ENCODE data around the gene TYW5.

Gene TYW5

GRCh38 chr2:199896617-199897016, 58.7 kb downstream of the TYW5 start:
- DNase-seq (ENCODE audit: extremely low read depth, insufficient read length) = no peak
- no peaks in the 10 kb centered on the region for H3K36me3 ChIP-seq (ENCODE audit: control insufficient read depth, insufficient read depth, low read length)
- TF ChIP-seq CTCF (IDR thresholded peaks at IDR 0.05; ENCODE audit: insufficient read depth, low read length, poor library complexity, severe bottlenecking) = no peak
- H3K27me3 ChIP-seq (replicated peaks; ENCODE audit: control insufficient read depth, insufficient read depth, low read length) = no peaks in the 10 kb centered on the region
- H3K4me3 ChIP-seq (replicated peaks; ENCODE audit: low read depth, low read length) = no peak overlapping the region

- no peak for TF ChIP-seq CTCF (IDR thresholded peaks at IDR 0.05; ENCODE audit: insufficient read depth, low read length, poor library complexity, severe bottlenecking)
- no peak overlapping the region for H3K4me3 ChIP-seq (replicated peaks; ENCODE audit: low read depth, low read length)
- no peaks in the 10 kb centered on the region for H3K36me3 ChIP-seq (ENCODE audit: control insufficient read depth, insufficient read depth, low read length)
- DNase-seq (ENCODE audit: extremely low read depth, insufficient read length) = no peak
- no peaks in the 10 kb centered on the region for H3K27me3 ChIP-seq (replicated peaks; ENCODE audit: control insufficient read depth, insufficient read depth, low read length)
These were observed 59.9 kb downstream of the TYW5 start for GRCh38 chr2:199895406-199895805.

- H3K27me3 ChIP-seq (replicated peaks; ENCODE audit: control insufficient read depth, insufficient read depth, low read length) = no peaks in the 10 kb centered on the region
- no peaks in the 10 kb centered on the region for H3K36me3 ChIP-seq (ENCODE audit: control insufficient read depth, insufficient read depth, low read length)
- DNase-seq (ENCODE audit: extremely low read depth, insufficient read length) = no peak
- no peak overlapping the region for H3K4me3 ChIP-seq (replicated peaks; ENCODE audit: low read depth, low read length)
- TF ChIP-seq CTCF (IDR thresholded peaks at IDR 0.05; ENCODE audit: insufficient read depth, low read length, poor library complexity, severe bottlenecking) = no peak
These were observed 71.6 kb downstream of the TYW5 start for GRCh38 chr2:199883474-199884212.

GRCh38 chr2:199882667-199883066, 72.6 kb downstream of the TYW5 start:
- no peak for TF ChIP-seq CTCF (IDR thresholded peaks at IDR 0.05; ENCODE audit: insufficient read depth, low read length, poor library complexity, severe bottlenecking)
- DNase-seq (ENCODE audit: extremely low read depth, insufficient read length) = no peak
- Histone ChIP-seq H3K27me3 (replicated peaks; ENCODE audit: control insufficient read depth, insufficient read depth, low read length) (no peaks in the 10 kb centered on the region), H3K4me3 (replicated peaks; ENCODE audit: low read depth, low read length) (no peak overlapping the region), H3K36me3 (ENCODE audit: control insufficient read depth, insufficient read depth, low read length) (no peaks in the 10 kb centered on the region)

All from GM06990 (cell line).